ENCODE measurements around the gene SCUBE2.
A peak's percentile ranks its signal among the peaks of the same experiment; 100 is the strongest.
"Not testable (repeated sequence)": the region's sequence is repeated elsewhere in the genome, so short reads cannot be mapped to it uniquely, and the experiment has no call there.

The SCUBE2 gene

GRCh38 chr11:9008011-9008550 is 83.3 kb downstream of the SCUBE2 start:
- no peak for DNase-seq (ENCODE audit: low read depth in 2 of 2)

- no peak for DNase-seq (ENCODE audit: low read depth in 2 of 2)
Measured at GRCh38 chr11:9005087-9005486, 86.3 kb downstream of the SCUBE2 start.

- no peak for DNase-seq (ENCODE audit: low read depth in 2 of 2)
Measured at GRCh38 chr11:9004183-9004926, 87.0 kb downstream of the SCUBE2 start.

- DNase-seq (ENCODE audit: low read depth in 2 of 2) = peak in 1 of 2 experiments; percentile 29
Measured at GRCh38 chr11:9003573-9004182, 87.7 kb downstream of the SCUBE2 start, which contains the start of gene NRIP3. NRIP3 (minus strand) TSS chr11:9004001; CDS start chr11:9003935, 66 bp downstream.

- DNase-seq (ENCODE audit: low read depth in 2 of 2) = no peak
Measured at GRCh38 chr11:9002920-9003572, 88.4 kb downstream of the SCUBE2 start.

- peak; percentile 36 to 44 for DNase-seq (ENCODE audit: low read depth in 2 of 2)
Measured at GRCh38 chr11:9001736-9002135, 89.7 kb downstream of the SCUBE2 start.

- DNase-seq (ENCODE audit: low read depth in 2 of 2) = no peak
Measured at GRCh38 chr11:8998017-8998416, 93.4 kb downstream of the SCUBE2 start.

GRCh38 chr11:8997451-8997850 is 93.9 kb downstream of the SCUBE2 start:
- DNase-seq (ENCODE audit: low read depth in 2 of 2) = no peak

- DNase-seq (ENCODE audit: low read depth in 2 of 2) = peak; percentile 15 to 28
Measured at GRCh38 chr11:8989453-8989852, 101.9 kb downstream of the SCUBE2 start.

GRCh38 chr11:8988329-8989234 is 102.8 kb downstream of the SCUBE2 start:
- peak in 1 of 2 experiments; percentile 6 for DNase-seq (ENCODE audit: low read depth in 2 of 2)

GRCh38 chr11:8987446-8987845 is 104.0 kb downstream of the SCUBE2 start:
- no peak for DNase-seq (ENCODE audit: low read depth in 2 of 2)

- DNase-seq (ENCODE audit: low read depth in 2 of 2) = not testable (repeated sequence)
Measured at GRCh38 chr11:8986772-8987171, 104.6 kb downstream of the SCUBE2 start.

GRCh38 chr11:8985462-8985861 is 105.9 kb downstream of the SCUBE2 start:
- no peak for DNase-seq (ENCODE audit: low read depth in 2 of 2)

- no peak for DNase-seq (ENCODE audit: low read depth in 2 of 2)
Measured at GRCh38 chr11:8983552-8983951, 107.8 kb downstream of the SCUBE2 start.

GRCh38 chr11:8980485-8980884 is 110.9 kb downstream of the SCUBE2 start:
- DNase-seq (ENCODE audit: low read depth in 2 of 2) = no peak

- not testable (repeated sequence) for DNase-seq (ENCODE audit: low read depth in 2 of 2)
Measured at GRCh38 chr11:8979365-8979764, 112.0 kb downstream of the SCUBE2 start.

GRCh38 chr11:8973121-8973520 is 118.3 kb downstream of the SCUBE2 start:
- no peak for DNase-seq (ENCODE audit: low read depth in 2 of 2)

- no peak for DNase-seq (ENCODE audit: low read depth in 2 of 2)
Measured at GRCh38 chr11:8971924-8972316, 119.5 kb downstream of the SCUBE2 start.

- no peak for DNase-seq (ENCODE audit: low read depth in 2 of 2)
Measured at GRCh38 chr11:8971196-8971923, 120.0 kb downstream of the SCUBE2 start.

Data from fibroblast of skin of left biceps (primary cell).